NK-92 treated with Interleukin-12 subunit alpha and Interleukin-12 subunit beta, amount 100 ng/mL, for 24 hours (cell line): ENCODE data around the gene SIK3.

Source experiments
- DNase-seq: peaks from one replicate; lab custom pipeline; 2025; lab: John Stamatoyannopoulos, UW

Gene SIK3

GRCh38 chr11:117110294-117110950, 12.2 kb upstream of the SIK3 start:
- DNase-seq, result no peak

- DNase-seq, result no peak
Observed at GRCh38 chr11:117107701-117108590, 9.7 kb upstream of the SIK3 start.

DNA sequence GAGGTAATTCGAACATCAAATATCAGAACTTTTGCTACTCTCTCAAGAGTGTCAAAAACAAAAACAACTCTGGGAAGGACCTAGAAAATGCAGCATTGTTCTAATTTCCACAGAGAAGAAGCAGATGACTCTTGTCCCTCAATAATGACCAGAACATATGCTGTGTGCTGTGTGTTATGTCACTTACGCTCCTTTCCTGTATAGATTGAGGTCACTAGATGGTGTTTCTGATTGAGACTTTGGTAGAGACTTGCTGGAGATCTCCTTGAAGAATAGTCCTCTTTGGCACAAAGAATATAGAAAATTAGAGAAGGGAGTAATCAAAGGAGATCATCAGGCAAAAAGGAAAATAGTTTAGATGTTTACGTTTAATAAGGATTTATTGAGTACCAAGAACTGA, 2.3 kb upstream of the SIK3 start:
- DNase-seq, result no peak

DNA sequence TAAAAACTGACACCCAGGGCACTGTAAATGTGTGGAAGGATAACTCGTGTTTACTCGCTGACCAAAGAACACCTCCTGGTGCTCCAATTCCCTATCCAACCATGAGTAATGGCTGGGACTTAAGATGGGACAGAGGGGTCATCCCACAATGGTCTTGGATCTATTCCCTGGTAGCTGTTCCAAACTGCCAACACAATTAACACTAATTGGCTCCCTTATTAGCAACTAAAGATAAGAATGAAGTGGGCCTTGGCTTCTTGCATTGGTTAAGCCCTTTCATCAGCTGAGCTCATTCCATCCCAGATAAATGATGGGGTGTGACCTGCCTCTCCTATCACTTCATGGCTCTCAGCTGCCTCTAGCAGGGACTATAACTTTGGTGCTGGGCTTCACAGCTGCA, 1.5 kb upstream of the SIK3 start:
- DNase-seq, result no peak

- no peak for DNase-seq
Observed at GRCh38 chr11:117097389-117098268, 599 bp downstream of the SIK3 start.

- DNase-seq, result no peak
Observed at GRCh38 chr11:117097014-117097388, 1.2 kb downstream of the SIK3 start.

GRCh38 chr11:117096201-117096991, 1.8 kb downstream of the SIK3 start:
- DNase-seq, result no peak

DNA sequence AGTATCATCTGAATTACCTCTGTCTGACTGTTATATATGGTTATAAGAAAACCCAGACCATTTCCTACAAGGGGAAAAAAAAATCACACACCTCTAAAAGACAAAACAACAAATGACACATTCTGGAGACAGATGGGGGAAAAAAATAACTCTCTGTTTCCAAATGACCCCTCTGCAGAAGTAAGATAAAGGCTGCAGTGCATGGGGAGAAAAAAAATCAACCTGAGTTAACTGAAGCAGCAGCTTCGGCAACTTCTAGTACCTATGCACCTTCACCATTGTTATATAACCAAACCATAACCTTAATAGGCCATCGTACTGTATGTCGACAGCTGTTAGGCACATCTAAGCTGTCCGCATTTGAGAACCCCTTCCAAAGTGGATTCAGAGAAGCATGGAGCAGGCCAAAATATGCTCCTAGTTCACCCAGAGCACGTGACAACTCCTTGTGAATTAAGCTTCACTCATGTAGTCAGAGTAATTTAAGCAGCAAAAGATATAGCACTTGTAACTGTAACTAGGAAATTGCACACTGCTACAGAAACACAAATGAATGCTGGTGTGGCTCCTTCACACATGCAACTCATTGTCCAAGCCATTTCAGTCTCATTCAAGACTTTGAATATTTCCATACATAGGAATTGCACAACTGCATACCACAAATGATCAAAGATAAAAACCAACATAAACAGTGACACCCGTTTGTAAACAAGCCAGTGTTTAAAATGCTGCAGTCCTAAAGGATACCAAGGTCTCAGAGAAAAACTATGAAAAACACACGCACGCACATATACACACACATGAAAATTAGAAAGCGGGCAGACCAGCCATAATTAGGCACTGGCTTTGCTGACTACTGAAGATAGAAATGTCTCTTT, 2.7 kb downstream of the SIK3 start:
- no peak for DNase-seq

GRCh38 chr11:117094776-117095175, 3.5 kb downstream of the SIK3 start:
- DNase-seq, result no peak

DNA sequence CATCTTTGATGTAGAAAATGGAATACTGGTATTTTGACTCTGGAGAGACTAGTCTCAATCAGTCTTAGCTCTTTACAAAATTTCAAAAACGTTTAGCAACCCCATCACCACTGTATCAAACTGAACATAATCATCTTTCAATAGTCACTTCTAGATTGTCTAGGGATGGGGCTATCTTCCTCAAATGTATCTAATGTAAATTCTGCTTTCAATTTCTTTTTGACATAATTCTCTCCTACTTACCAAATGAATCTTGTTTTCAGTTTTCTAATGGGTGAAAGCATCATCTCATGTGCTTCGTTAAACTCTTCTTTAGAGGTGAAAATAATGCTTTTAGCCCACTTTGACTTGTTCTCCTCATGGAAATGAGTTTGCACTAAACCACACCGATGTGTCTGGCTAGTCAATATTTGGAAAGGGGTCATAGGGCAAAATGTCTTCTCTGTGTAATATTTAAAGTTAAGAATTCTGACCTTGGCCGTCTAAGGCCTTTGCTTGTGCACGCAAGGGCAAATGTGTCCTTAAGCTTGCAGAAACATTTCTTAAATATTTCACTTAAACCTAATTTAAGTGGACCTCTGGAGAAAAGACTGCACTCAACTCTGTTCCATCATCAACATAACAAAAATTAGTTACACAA, 5.2 kb downstream of the SIK3 start:
- DNase-seq, result no peak

DNA sequence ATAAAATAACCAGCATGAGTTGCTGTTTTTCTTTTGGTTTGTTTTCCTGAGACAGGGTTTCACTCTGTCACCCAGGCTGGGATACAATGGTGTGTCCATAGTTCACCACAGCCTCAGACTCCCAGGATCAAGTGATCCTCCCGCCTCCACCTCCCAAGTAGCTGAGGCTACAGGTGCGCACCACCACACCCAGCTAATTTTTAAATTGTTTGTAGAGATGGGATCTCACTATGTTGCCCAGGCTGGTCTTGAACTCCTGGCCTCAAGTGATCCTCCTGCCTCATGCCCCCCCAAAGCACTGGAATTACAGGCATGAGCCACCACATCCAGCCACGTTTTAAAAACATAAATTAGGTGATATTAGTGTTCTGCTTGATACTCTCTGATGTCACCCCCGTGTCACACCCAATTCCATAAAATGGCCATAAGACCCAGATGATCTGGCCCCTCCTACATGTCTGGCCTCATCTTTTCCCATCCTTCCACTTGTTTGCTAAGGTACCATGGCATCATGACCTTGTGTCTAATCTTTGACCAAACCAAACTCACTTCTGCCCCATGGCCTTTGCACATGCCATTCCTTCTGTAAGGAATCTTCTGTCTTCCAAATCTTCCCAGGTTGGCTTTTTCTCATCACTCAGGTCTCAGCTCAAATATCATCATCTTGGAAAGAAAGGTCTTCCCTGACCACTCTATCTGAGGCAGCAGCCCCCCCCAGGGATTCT, 6.3 kb downstream of the SIK3 start:
- DNase-seq, result no peak

DNA sequence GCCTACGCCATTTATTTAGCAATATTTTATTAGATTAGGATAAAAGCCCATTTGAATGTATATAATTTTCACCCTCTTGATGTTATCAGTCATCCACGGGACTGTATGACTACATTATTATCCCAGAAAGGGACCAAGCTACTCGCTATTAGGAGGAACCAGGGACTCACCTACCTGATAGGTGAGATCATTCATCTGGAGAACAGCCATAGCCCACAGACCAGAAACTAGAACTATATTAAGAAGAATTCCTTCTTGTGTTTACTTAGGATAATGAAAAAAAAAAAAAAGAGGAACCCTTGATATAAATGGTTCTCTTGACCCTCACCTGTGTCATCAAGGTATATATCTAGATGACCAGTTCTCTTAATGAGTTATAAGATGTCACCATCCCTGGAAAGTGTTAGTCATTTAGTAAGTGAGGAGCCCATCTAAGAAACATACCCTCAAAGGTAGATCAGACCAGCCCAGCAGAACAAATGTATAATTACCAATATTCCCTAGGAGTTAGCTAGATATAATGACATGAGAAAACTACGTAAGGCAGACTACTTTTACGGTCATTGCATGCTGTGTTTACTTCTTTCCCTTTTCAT, 8.0 kb downstream of the SIK3 start:
- no peak for DNase-seq

GRCh38 chr11:117089685-117090084, 8.5 kb downstream of the SIK3 start:
- no peak for DNase-seq

DNA sequence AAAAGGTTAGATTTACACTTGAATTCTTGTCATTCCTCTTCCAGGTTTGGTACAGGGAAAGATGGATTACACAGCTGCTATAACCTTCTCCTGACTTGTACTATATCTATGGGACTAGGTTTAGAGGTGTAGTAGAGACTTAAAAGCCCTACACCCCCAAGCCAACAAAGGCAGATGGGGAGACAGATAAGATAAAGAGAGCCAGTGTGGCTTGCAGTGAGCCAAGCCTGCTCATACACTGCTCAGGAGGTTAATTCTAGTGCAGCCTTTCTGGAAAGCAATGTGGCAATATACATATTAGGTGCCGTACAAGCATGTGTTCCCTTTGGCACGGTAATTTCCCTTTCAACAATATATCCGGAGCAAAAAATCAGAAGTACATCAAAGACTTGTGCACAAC, 10.8 kb downstream of the SIK3 start:
- DNase-seq, result no peak

- no peak for DNase-seq
Observed at GRCh38 chr11:117084992-117085391, 13.2 kb downstream of the SIK3 start.

GRCh38 chr11:117083011-117083935, 15.0 kb downstream of the SIK3 start:
- DNase-seq, result no peak

DNA sequence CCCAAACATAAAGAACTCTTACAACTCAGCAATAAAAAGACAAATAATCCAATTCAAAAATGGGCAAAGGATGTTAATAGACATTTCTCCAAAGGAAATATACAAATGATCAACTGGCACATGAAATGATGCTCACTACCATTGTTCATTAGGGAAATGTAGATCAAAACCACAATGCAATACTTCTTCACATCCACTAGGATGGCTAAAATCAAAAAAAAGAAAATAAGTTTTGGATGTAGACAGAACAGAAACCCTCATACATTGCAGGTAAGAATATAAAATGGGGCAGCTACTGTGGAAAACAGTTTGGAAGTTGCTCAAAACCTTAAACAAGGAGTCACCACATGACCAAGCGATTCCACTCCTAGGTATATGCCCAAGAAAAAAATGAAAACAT, 16.3 kb downstream of the SIK3 start:
- DNase-seq, result no peak

DNA sequence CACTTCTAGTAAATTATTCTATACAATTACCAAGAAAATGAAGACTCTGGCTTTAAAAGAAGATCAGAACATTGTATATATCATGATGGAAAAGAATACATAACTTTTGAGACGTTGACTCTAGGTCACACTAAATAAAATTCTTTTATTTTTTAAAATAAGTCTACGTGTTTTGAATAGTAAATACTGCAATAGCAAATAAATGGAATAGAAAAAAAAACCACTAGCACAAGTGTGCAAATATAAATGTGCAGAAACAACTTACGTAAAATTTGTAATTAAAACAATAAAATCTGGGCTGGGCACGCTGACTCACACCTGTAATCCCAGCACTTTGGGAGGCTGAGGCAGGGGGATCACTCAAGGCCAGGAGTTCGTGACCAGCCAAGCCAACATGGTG, 17.9 kb downstream of the SIK3 start:
- DNase-seq, result no peak
